Testis (tissue), 3 donors: ENCODE measurements around the gene PRR5. TPM values are rescaled to one million over a fixed set of nuclear protein-coding genes. Genes with fewer than 3 reads are reported as not detected.

Experiments
- DNase-seq: peaks from one replicate; pipeline ENCODE4 v3.0.0-alpha.2; 2019
- H3K27ac ChIP-seq, 2 donors: fragments of 200-600 bp; sonication (generic); one replicate each; pipeline ENCODE4 v1.5.1; 2019
- H3K27me3 ChIP-seq: fragments of 200-600 bp; sonication (generic); one replicate; pipeline ENCODE4 v1.5.1; 2019
- H3K36me3 ChIP-seq: fragments of 200-600 bp; sonication (generic); one replicate; pipeline ENCODE4 v1.5.1; 2017; ENCODE audit warnings: low read depth; ENCODE audit errors: missing control alignments
- H3K4me1 ChIP-seq: fragments of 200-600 bp; sonication (generic); one replicate; pipeline ENCODE4 v1.5.1; 2019
- H3K4me3 ChIP-seq, 2 donors: fragments of 200-600 bp; sonication (generic); one replicate each; pipeline ENCODE4 v1.5.1; 2017 to 2019
- H3K9me3 ChIP-seq: fragments of 200-600 bp; sonication (generic); one replicate; pipeline ENCODE4 v1.5.1; 2017
- CTCF ChIP-seq, 3 experiments: fragments of 450-650 bp in 2 of 3; fragments of 200-600 bp in 1 of 3; sonication (generic) in 1 of 3; IDR thresholded peaks; one replicate each; pipeline ENCODE4 v1.5.1; 2016 to 2019; ENCODE audit warnings: antibody characterized with exemption in 3 of 3, mild to moderate bottlenecking in 2 of 3, moderate library complexity in 1 of 3
- POLR2A ChIP-seq: fragments of 450-650 bp; IDR thresholded peaks from one replicate; pipeline ENCODE4 v1.6.1; 2017; ENCODE audit warnings: antibody characterized with exemption, mild to moderate bottlenecking, moderate library complexity
- WGBS, 2 donors: methylation state at CpG; one replicate each; pipeline ENCODE4 v1.1.5; 2018; 5-methylcytosine and 5-hydroxymethylcytosine counted together
- intact Hi-C: fragments of 100-400 bp; cut with DNase I; formaldehyde crosslinking; loops from one replicate; pipeline ENCODE4 v1.15.1; 2023; ENCODE audit warnings: low total_unique reads
- polyA plus RNA-seq: library from polyadenylated mRNA; stranded (reverse); fragments of 350-450 nt; fragmentation: Illumina TruSeq; extraction: RNeasy Lipid Tissue Mini Kit (QIAGEN cat#74804); gene quantifications from one replicate; pipeline ENCODE4 v1.2.3, GENCODE V29; 2014; ENCODE audit warnings: low read depth, low replicate concordance; ENCODE audit not compliant: insufficient read depth
- total RNA-seq, 2 donors: library from RNA; depleted of rRNA; stranded (reverse); fragments of >200 nt; gene quantifications; one replicate each; pipeline ENCODE4 v1.2.3, GENCODE V29; 2016

PRR5 gene
- total and polyA plus RNA-seq, 3 donors from 2014 or later = 20.2 to 50.4 (median 38.4) TPM

- DNase-seq = no peak
- H3K27me3 ChIP-seq = no peaks in the 10 kb centered on the region
- WGBS, 2 donors = 92 to 95% methylated on average over 15 to 18 of the region's 18 CpGs
- H3K27ac ChIP-seq = no peak overlapping the region
- no peaks in the 10 kb centered on the region for H3K36me3 ChIP-seq
- intact Hi-C loops = no loop called here
- TF ChIP-seq CTCF (IDR thresholded peaks at IDR 0.05) = no peak
- no peak for TF ChIP-seq POLR2A
- H3K4me3 ChIP-seq = no peak overlapping the region
- peaks cover 12% of the 10 kb centered on the region for H3K4me1 ChIP-seq
- H3K9me3 ChIP-seq = no peaks in the 10 kb centered on the region
These were observed 57.7 kb downstream of the PRR5 start for GRCh38 chr22:44759430-44760310.

GRCh38 chr22:44760476-44760875, 58.5 kb downstream of the PRR5 start:
- intact Hi-C loops = no loop called here
- 58 to 74% methylated on average over 5 of the region's 5 CpGs for WGBS, 2 donors
- no peak overlapping the region for H3K27ac ChIP-seq
- H3K27me3 ChIP-seq = no peaks in the 10 kb centered on the region
- TF ChIP-seq POLR2A (no peak), CTCF (IDR thresholded peaks at IDR 0.05) (no peak)
- peaks cover 4% of the 10 kb centered on the region for H3K4me1 ChIP-seq
- H3K9me3 ChIP-seq = no peaks in the 10 kb centered on the region
- no peak for DNase-seq
- H3K36me3 ChIP-seq = no peaks in the 10 kb centered on the region
- no peak overlapping the region for H3K4me3 ChIP-seq

- no peak for DNase-seq
- Histone ChIP-seq H3K36me3 (no peaks in the 10 kb centered on the region), H3K9me3 (no peaks in the 10 kb centered on the region), H3K4me3 (no peak overlapping the region), H3K4me1 (no peaks in the 10 kb centered on the region), H3K27ac (no peak overlapping the region), H3K27me3 (no peaks in the 10 kb centered on the region)
- intact Hi-C loops = no loop called here
- 83 to 94% methylated on average over 10 of the region's 10 CpGs for WGBS, 2 donors
- TF ChIP-seq CTCF (IDR thresholded peaks at IDR 0.05) = no peak
- TF ChIP-seq POLR2A = no peak
These were observed 59.0 kb downstream of the PRR5 start for GRCh38 chr22:44761025-44761424.

GRCh38 chr22:44764373-44764772, 62.4 kb downstream of the PRR5 start:
- WGBS, 2 donors = 90 to 94% methylated on average over 17 of the region's 17 CpGs
- Histone ChIP-seq H3K4me3 (no peak overlapping the region), H3K27ac (no peak overlapping the region), H3K9me3 (no peaks in the 10 kb centered on the region), H3K27me3 (no peaks in the 10 kb centered on the region), H3K4me1 (no peaks in the 10 kb centered on the region), H3K36me3 (no peaks in the 10 kb centered on the region)
- DNase-seq = no peak
- intact Hi-C loops = no loop called here
- TF ChIP-seq CTCF (IDR thresholded peaks at IDR 0.05) (no peak), POLR2A (no peak)

GRCh38 chr22:44764974-44765373, 63.0 kb downstream of the PRR5 start:
- WGBS, 2 donors = 70 to 74% methylated on average over 4 of the region's 4 CpGs
- H3K9me3 ChIP-seq = no peaks in the 10 kb centered on the region
- DNase-seq = no peak
- intact Hi-C loops = no loop called here
- H3K36me3 ChIP-seq = no peaks in the 10 kb centered on the region
- no peak overlapping the region for H3K4me3 ChIP-seq
- H3K27ac ChIP-seq = no peak overlapping the region
- TF ChIP-seq CTCF (IDR thresholded peaks at IDR 0.05) (no peak), POLR2A (no peak)
- H3K27me3 ChIP-seq = no peaks in the 10 kb centered on the region
- no peaks in the 10 kb centered on the region for H3K4me1 ChIP-seq
